Adipose tissue (tissue), 3 donors: ENCODE measurements around the gene ZNF678. TPM values are rescaled to one million over a fixed set of nuclear protein-coding genes. Genes with fewer than 3 reads are reported as not detected.
"Not testable (repeated sequence)": the region's sequence is repeated elsewhere in the genome, so short reads cannot be mapped to it uniquely, and the experiment has no call there.

ENCODE experiments used
- H3K27ac ChIP-seq: one replicate; pipeline ENCODE4 v1.5.1; 2013; ENCODE audit warnings: low read depth, low read length
- WGBS, 3 donors: extraction: QIAGEN DNeasy Blood & Tissue Kit; methylation state at CpG; one replicate each; pipeline ENCODE4 v1.1.7; 2013; 5-methylcytosine and 5-hydroxymethylcytosine counted together
- polyA plus RNA-seq, 3 donors: library from polyadenylated mRNA; stranded (reverse); fragments of 200-250 nt; gene quantifications; one replicate each; pipeline ENCODE4 v1.2.3, GENCODE V29; 2013
- donor health status: healthy with polysubstance abuse.
- donor health status: Bipolar disorder and iron deficiency.
- donor health status: healthy.

The ZNF678 gene
- polyA plus RNA-seq, 3 donors, result 0.79 to 2.5 (median 1.9) TPM

- WGBS, 3 donors, result 77 to 97% (median 94%) methylated on average over 2 of the region's 2 CpGs
- no peak overlapping the region for H3K27ac ChIP-seq
These were observed 99.6 kb downstream of the ZNF678 start for GRCh38 chr1:227662933-227663332.

- no peak overlapping the region for H3K27ac ChIP-seq
- 80 to 85% (median 84%) methylated on average over 2 of the region's 2 CpGs for WGBS, 3 donors
These were observed 102.9 kb downstream of the ZNF678 start for GRCh38 chr1:227666286-227666685.

- no peak overlapping the region for H3K27ac ChIP-seq
- 91 to 98% (median 95%) methylated on average over 1 of the region's 1 CpG for WGBS, 3 donors
These were observed 110.1 kb downstream of the ZNF678 start for GRCh38 chr1:227673441-227673840.

- H3K27ac ChIP-seq, result no peak overlapping the region
- WGBS, 3 donors, result 66 to 84% (median 70%) methylated on average over 8 of the region's 8 CpGs
These were observed 122.5 kb downstream of the ZNF678 start for GRCh38 chr1:227685807-227686206.

GRCh38 chr1:227697321-227697864 is 134.0 kb downstream of the ZNF678 start:
- WGBS, 3 donors, result 87 to 93% (median 89%) methylated on average over 3 of the region's 3 CpGs

GRCh38 chr1:227701631-227702030 is 138.3 kb downstream of the ZNF678 start:
- WGBS, 3 donors, result 79 to 85% (median 82%) methylated on average over 1 of the region's 1 CpG

More at GRCh38 chr1:227697321-227697864, 134.0 kb downstream of the ZNF678 start:
- H3K27ac ChIP-seq, result no peak overlapping the region

GRCh38 chr1:227707846-227708245 is 144.5 kb downstream of the ZNF678 start:
- 46 to 52% (median 47%) methylated on average over 1 of the region's 1 CpG for WGBS, 3 donors
- no peak overlapping the region for H3K27ac ChIP-seq

More at GRCh38 chr1:227701631-227702030, 138.3 kb downstream of the ZNF678 start:
- not testable (repeated sequence) for H3K27ac ChIP-seq

GRCh38 chr1:227709451-227709850 is 146.1 kb downstream of the ZNF678 start:
- 77 to 83% (median 83%) methylated on average over 1 of the region's 1 CpG for WGBS, 3 donors
- no peak overlapping the region for H3K27ac ChIP-seq

- 93 to 96% (median 93%) methylated on average over 16 to 20 of the region's 24 CpGs for WGBS, 3 donors
- not testable (repeated sequence) for H3K27ac ChIP-seq
These were observed 147.1 kb downstream of the ZNF678 start for GRCh38 chr1:227710474-227710873.

- no peak overlapping the region for H3K27ac ChIP-seq
These were observed 149.3 kb downstream of the ZNF678 start for GRCh38 chr1:227712648-227713047.

GRCh38 chr1:227718932-227719331 is 155.6 kb downstream of the ZNF678 start:
- 62 to 79% (median 75%) methylated on average over 2 of the region's 2 CpGs for WGBS, 3 donors
- no peak overlapping the region for H3K27ac ChIP-seq

- WGBS, 3 donors, result 86 to 91% (median 90%) methylated on average over 1 of the region's 1 CpG
- no peak overlapping the region for H3K27ac ChIP-seq
These were observed 160.1 kb downstream of the ZNF678 start for GRCh38 chr1:227723474-227723873.

- WGBS, 3 donors, result 56 to 70% (median 63%) methylated on average over 2 of the region's 2 CpGs
- no peak overlapping the region for H3K27ac ChIP-seq
These were observed 161.7 kb downstream of the ZNF678 start for GRCh38 chr1:227725046-227725445.

- WGBS, 3 donors, result 75 to 92% (median 75%) methylated on average over 3 of the region's 3 CpGs
- H3K27ac ChIP-seq, result no peak overlapping the region
These were observed 163.0 kb downstream of the ZNF678 start for GRCh38 chr1:227726318-227726717.

Other genes starting within 250 kb of the ZNF678 start
- 10 to 100 TPM in 2 of 3 donors, 1 to 10 TPM in 1; 5.4 to 14.5 (median 11.7) TPM for gene CDC42BPA, start 245.1 kb upstream of the ZNF678 start, polyA plus RNA-seq
- gene JMJD4, start 171.7 kb downstream of the ZNF678 start, polyA plus RNA-seq, result 10 to 100 TPM in 2 of 3 donors, 1 to 10 TPM in 1; 8.7 to 17.0 (median 11.0) TPM
- 10 to 100 TPM; 12.9 to 16.0 (median 15.0) TPM for gene SNAP47, start 171.9 kb downstream of the ZNF678 start, polyA plus RNA-seq